Cardiac fibroblast (primary cell): Measurements from ENCODE around the gene SALL3.

Experiments used
- DNase-seq, 2 donors: peaks; one replicate each; pipeline versions ENCODE4 v3.0.0 to v3.0.0-alpha.2; 2010; ENCODE audit warnings: low read depth in 2 of 2
- H3K4me3 ChIP-seq, 2 donors: replicated peaks in 1 of 2; 1 replicate in 1 of 2; 2 replicates in 1 of 2; pipeline ENCODE4 v1.5.1; 2011; ENCODE audit warnings: low read depth in 2 of 2, low read length in 2 of 2, mild to moderate bottlenecking in 2 of 2, moderate library complexity in 1 of 2
- TF ChIP-seq, protein P1 (sequence below): IDR thresholded peaks from one replicate; pipeline ENCODE4 v1.5.1; 2011; ENCODE audit warnings: low read depth, mild to moderate bottlenecking, low read length, inconsistent platforms

SALL3 gene

DNA sequence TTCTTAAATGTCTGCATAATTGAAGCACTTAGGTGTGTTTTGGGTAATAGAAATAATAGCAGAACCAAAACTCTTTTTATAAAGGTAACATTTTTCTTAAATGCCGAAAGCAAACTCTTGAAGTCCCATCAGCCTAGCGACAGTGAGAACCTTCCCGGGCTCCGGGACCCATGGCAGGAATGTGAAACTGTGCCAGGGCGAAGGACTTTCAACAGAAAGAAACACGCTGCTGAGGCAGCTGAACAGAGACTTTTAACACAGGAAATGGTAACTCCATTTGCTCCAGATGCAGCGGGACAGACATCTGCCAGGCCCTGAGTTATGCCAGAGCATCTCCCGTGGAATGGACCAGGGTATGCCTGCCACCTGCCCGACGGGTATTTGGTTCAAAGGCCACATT lies 34.3 kb downstream of the SALL3 start:
- no peak for DNase-seq
- H3K4me3 ChIP-seq: no peak overlapping the region
- TF ChIP-seq, protein P1, sequence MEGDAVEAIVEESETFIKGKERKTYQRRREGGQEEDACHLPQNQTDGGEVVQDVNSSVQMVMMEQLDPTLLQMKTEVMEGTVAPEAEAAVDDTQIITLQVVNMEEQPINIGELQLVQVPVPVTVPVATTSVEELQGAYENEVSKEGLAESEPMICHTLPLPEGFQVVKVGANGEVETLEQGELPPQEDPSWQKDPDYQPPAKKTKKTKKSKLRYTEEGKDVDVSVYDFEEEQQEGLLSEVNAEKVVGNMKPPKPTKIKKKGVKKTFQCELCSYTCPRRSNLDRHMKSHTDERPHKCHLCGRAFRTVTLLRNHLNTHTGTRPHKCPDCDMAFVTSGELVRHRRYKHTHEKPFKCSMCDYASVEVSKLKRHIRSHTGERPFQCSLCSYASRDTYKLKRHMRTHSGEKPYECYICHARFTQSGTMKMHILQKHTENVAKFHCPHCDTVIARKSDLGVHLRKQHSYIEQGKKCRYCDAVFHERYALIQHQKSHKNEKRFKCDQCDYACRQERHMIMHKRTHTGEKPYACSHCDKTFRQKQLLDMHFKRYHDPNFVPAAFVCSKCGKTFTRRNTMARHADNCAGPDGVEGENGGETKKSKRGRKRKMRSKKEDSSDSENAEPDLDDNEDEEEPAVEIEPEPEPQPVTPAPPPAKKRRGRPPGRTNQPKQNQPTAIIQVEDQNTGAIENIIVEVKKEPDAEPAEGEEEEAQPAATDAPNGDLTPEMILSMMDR: no peak

DNA sequence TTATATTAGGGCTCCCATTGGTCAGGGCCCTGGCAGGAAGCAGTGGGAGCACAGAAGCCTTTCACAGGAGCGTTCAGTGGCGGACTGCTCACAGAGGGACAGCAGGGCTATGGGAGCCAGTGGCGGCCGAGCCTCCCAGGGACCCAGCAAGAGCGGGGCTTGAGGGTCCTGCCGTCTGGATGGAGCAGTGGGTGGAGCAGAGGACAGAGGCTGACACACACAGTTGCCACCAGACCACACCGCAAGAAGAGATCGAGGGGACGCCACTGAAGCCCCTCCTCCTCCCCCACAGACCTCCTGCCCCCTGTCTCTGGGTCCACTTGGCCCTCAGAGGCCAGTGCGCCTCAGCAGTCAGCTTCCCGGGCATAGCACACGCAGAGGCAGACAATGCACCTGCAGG lies 39.3 kb downstream of the SALL3 start:
- TF ChIP-seq, protein P1: no peak

DNA sequence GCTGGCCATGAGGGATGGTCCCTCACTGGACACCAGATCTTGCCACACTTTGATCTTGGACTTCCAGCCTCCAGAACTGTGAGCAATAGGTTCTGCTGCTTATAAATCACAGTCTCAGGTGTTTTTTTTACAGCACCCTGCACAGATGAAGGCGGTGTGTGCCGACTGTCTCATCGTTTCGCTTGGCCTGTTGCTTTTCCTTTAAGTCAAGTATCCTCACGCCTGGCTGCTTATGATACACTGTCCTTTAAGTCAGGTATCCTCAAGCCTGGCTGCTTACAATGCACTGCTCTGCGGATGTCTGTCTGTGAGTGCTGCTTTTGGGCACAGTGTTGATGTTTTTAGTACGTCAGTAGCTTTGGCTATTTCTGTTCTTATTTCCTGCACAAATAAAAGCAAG lies 40.3 kb downstream of the SALL3 start:
- DNase-seq: no peak
- TF ChIP-seq, protein P1: no peak
- no peak overlapping the region for H3K4me3 ChIP-seq

More for the DNA sequence above, 39.3 kb downstream of the SALL3 start:
- no peak for DNase-seq
- H3K4me3 ChIP-seq: no peak overlapping the region

DNA sequence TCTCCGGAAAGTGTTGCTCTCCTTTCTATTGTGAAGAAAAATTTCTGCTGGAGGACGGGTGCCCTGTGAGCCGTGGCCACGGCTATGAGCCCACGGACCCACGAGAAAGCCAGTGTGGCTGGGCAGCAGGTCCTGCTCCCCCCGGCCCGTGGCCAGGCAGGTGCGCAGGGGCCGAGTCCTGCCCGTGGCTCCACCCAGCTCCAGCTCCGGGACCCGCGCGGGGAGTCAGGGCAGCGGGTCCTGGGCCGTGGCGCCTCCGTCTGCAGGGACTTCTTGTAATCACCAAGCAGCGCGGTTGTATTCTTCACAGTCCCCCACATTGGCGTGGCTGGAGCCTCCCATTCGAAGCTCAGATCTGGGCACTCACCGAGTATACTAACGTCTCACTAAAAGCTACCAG lies 43.0 kb downstream of the SALL3 start:
- no peak overlapping the region for H3K4me3 ChIP-seq
- TF ChIP-seq, protein P1: no peak
- DNase-seq: no peak

DNA sequence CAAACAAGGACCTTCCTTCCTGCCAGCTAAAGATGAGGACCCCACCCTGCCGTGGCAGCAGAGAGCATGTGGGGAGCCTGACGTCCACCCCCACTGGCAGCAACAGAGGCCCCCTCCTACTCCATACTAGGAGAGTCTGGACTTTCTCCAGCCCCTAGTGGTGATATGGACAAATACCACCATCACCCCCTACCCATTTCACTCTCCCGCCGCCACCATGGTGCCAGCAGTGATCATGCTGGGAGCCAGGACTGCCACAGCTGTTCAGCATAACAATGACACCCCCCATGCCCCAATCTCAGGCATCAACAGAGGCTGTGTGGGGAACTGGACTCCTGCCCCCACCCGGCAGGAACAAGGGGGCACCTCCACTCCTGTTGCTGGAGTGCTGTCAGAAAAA lies 46.9 kb downstream of the SALL3 start:
- TF ChIP-seq, protein P1: no peak
- DNase-seq: no peak

DNA sequence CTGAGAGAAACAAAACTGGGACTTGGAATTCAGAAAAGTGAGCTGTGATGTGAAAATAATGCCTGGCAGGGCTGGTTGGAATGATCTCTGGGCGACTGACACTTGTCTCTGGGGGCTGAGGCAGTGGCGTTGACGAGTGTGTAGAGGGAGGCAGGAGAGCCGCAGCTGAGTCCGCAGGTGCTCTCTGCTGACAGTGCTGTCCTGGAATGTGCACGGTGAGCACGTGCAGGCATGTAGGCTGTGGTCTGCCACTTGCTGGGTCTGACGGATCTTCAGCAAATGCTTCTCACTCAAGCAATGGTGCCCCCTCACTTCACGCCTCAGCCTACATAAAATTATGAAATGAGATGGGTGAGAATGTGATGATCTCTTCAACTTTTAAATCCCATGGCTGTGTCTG lies 51.1 kb downstream of the SALL3 start:
- no peak for DNase-seq
- no peak overlapping the region for H3K4me3 ChIP-seq
- TF ChIP-seq, protein P1: no peak

More for the DNA sequence above, 46.9 kb downstream of the SALL3 start:
- no peak overlapping the region for H3K4me3 ChIP-seq

DNA sequence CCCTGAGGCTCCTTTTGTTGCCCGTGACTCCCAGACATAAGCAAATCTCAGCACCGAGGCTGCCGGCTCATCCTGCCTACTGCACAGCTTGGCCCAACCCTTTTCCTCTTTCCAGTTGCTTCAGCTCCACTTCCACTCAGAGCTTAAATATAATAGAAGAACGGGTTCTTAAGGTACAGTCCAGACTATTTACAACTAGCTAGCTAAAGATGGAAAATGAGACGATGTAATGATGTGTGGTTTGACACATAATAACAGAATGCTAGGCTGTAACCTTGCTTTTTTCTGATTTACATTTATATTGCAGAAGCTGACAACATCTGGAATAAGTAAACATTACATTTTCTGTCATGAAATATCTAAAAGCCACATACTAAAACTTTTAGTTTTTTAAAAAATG lies 62.7 kb downstream of the SALL3 start:
- no peak for DNase-seq
- no peak overlapping the region for H3K4me3 ChIP-seq
- TF ChIP-seq, protein P1: no peak
